UCSD-AML1 (cell line): ENCODE data around the gene IGFBP2.
A peak's percentile ranks its signal among the peaks of the same experiment; 100 is the strongest.

Experiments used
- DNase-seq: peaks from one replicate; lab custom pipeline; 2025; ENCODE audit not compliant: unreplicated experiment; lab: John Stamatoyannopoulos, UW

Gene IGFBP2

DNA sequence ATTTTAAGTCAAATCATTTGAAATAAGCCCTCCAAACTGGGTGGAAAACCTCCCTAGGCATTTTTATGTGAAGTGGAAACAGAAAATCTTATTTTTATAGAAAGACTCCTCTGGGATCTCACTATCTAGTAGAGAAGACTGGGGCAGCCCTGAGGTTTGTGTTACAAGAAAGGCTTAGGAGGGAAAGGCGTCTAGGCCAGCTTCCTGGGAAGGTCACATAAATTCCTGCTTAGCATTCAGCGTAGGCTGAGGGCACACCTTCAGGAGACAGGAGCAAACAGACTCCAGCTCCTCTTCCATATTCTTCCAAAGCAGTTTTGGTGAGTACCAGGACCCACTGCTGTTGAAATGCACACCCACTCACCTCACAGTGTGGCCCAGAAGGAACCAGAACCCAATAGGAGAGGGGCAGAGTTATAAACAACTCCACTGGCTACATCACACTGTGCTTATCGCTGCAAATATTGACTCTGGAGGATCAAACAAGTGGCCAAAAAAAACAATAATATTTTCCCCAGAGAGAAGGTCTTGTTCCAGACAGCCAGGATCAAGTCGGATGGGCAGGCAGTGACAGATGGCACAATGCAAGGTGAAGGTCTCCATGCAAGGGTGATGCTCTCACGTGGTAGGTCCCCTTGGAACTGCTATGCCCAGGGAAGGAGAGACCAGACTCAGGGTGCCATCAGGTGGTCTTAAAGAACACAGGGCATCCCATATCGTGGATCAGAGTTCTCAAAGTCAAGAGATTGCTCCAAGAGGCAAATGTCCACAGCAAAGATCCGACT, 17.7 kb upstream of the IGFBP2 start:
- DNase-seq: no peak

GRCh38 chr2:216616083-216616678, 17.0 kb upstream of the IGFBP2 start:
- no peak for DNase-seq

GRCh38 chr2:216617159-216617815, 15.9 kb upstream of the IGFBP2 start:
- no peak for DNase-seq

- DNase-seq: no peak
Observed at GRCh38 chr2:216618785-216619184, 14.4 kb upstream of the IGFBP2 start.

- DNase-seq: peak; percentile 85
Observed at GRCh38 chr2:216619411-216620393, 13.5 kb upstream of the IGFBP2 start.

- DNase-seq: no peak
Observed at GRCh38 chr2:216620786-216621185, 12.4 kb upstream of the IGFBP2 start.

- no peak for DNase-seq
Observed at GRCh38 chr2:216621292-216621691, 11.9 kb upstream of the IGFBP2 start.

DNA sequence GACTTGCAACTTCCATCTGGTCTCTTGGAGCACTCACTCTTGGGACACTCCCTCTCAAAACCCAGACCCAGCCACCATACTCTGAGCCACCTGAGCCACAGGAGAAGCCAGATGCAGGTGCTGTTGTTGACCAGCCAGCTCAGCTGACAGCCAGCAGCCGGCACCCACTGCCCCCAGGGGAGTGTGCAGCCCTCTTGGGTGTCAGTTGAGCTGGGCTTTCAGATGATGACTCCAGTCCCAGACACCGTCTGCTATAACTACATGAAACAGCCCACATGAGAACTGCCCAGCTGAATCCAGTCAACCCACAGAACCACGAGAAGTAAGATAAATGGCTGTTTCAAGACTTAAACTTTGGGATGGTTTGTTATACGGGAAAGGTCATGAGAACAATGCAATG, 10.7 kb upstream of the IGFBP2 start:
- DNase-seq: no peak

- DNase-seq: no peak
Observed at GRCh38 chr2:216624251-216624650, 9.0 kb upstream of the IGFBP2 start.

DNA sequence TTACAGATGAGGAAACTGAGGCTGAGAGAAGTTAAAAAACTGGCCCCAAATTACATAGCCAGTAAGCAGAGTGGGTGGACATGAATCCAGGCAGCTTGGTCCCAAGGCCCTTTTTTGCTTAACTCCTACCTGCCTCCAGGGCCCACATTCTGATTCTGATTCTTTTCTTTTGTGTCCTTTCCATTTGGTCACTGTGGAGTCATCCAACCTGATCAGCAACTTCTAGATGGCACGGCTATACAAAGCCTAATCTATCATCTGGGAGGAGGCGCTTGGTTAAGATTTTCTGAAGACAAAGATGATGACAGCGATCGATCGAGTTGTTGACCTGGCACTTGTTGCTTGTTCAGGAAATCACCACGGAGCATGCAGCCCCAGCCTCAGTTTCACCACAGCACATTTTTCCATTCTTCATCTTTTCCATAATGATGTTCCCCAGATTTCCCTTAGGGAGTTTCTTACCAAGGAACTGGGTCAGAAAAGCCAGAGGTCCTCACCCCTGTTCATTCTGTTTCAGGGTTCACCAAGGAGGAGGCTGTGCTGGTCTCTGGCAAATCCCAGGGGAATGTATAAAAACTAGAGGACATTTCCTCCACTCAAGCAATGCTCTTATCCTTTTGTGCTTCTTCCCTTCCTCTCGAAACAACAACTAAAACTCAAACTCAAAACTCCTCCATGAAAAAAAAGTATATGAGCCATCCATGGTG, 6.9 kb upstream of the IGFBP2 start:
- no peak for DNase-seq

DNA sequence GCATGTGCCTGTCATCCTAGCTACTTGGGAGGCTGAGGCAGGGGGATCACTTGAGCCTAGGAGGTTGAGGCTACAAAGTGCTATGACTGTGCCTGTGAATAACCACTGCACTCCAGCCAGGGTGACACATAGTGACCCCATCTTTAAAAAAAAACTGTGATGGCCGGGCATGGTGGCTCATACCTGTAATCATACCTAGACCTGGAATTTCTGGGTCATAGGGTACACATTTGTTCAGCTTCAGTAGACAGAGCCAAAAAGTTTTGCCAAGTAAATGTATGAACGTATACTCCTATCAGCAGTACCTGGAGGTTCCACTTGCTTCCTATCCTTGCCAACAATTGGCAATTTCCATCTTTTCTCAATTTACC, 6.4 kb upstream of the IGFBP2 start:
- DNase-seq: no peak

DNA sequence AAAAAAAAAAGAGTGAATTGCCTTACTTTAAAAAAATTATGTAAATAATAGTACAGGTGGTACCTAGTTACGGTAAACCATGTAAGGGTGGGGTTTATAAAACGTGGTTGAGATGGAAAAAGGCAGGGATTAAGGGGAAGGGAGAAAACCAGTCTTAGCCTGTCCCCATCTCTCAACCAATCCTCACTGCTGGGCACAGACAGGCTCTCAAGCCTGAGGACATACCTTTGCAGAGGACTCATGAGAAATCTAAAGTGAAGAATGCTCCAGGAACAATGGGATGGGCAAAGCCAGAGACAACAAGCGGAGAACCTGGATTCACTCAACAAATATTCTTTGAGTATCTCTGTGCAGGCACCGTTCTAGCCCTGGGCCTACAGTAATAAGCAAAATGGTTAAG, 3.4 kb upstream of the IGFBP2 start:
- DNase-seq: no peak

GRCh38 chr2:216632346-216632951, 771 bp upstream of the IGFBP2 start:
- no peak for DNase-seq

DNA sequence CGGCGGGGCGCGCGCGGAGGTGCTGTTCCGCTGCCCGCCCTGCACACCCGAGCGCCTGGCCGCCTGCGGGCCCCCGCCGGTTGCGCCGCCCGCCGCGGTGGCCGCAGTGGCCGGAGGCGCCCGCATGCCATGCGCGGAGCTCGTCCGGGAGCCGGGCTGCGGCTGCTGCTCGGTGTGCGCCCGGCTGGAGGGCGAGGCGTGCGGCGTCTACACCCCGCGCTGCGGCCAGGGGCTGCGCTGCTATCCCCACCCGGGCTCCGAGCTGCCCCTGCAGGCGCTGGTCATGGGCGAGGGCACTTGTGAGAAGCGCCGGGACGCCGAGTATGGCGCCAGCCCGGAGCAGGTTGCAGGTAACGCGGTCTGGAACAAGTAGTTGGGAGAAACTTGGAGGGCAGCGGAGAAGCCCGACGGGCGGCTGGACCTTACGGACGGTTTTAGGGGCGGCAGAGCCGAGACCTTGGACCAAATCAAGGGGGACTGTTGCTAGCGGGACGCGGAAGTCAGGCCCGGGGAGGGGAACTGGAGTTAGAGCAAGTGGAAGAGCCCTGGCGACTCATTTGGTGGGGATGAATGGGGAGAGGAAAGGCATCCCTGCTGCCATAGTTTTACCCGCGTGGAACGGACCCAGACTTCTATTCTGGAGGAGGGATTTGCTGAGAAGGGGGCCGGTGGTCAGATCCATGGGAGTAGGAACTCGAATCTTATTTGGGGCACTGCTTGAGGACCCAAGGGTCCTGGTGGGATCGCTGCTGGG, 573 bp downstream of the IGFBP2 start:
- DNase-seq: peak; percentile 47

DNA sequence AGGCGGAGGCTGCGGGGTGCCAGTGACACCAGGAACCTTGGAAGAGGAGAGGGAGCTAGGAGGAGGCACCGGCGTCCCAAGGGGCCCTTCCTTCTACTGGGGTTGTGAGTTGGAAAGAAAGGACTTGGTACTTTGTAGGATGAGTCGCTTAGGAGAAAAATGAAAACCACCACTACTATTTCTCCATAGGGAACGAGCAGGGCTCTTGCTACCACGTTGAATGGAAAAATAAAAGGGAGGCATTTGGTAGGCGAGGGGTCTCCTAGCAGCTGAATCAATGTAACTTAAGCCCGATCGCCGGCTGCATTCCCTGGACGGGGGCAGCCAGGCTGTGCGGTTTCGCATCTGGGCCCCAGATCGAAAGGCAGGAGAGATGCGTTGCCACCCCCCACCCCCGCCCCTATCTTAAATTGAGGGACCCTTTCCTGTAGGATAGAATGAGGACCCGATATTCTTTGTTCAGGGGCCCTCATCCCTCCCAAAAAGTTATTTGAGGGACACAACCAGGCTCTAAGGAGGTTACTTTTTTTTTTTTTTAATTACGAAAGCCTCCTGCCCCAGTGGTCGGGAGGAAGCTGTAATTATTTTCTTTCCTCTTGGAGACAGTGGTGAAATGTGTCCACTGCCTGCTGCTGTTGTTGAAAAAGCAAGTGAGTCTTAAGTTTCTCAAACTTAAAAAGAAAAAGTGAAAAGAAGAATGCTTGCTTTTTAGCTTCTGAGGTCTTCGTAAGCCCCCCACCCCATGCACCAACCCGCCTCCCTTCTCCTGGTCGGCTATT, 1.3 kb downstream of the IGFBP2 start:
- DNase-seq: no peak

- peak; percentile 27 for DNase-seq
Observed at GRCh38 chr2:216635171-216635570, 2.0 kb downstream of the IGFBP2 start.

GRCh38 chr2:216635701-216636550, 2.7 kb downstream of the IGFBP2 start:
- no peak for DNase-seq
